SIG-M5 treated with dmso at 0.1 percent for 504 hours (cell line): ENCODE data around the gene TGM2.

Source experiments
- DNase-seq: peaks from one replicate; lab custom pipeline; 2025; ENCODE audit not compliant: unreplicated experiment; lab: John Stamatoyannopoulos, UW

TGM2 gene

GRCh38 chr20:38134427-38135270, 30.4 kb downstream of the TGM2 start:
- no peak for DNase-seq

- no peak for DNase-seq
Observed at GRCh38 chr20:38133680-38134426, 31.2 kb downstream of the TGM2 start.

GRCh38 chr20:38132910-38133501, 32.1 kb downstream of the TGM2 start:
- DNase-seq = no peak

- DNase-seq = no peak
Observed at GRCh38 chr20:38132156-38132909, 32.7 kb downstream of the TGM2 start.

GRCh38 chr20:38131588-38132121, 33.4 kb downstream of the TGM2 start:
- DNase-seq = no peak

- no peak for DNase-seq
Observed at GRCh38 chr20:38130687-38131587, 34.1 kb downstream of the TGM2 start.

DNA sequence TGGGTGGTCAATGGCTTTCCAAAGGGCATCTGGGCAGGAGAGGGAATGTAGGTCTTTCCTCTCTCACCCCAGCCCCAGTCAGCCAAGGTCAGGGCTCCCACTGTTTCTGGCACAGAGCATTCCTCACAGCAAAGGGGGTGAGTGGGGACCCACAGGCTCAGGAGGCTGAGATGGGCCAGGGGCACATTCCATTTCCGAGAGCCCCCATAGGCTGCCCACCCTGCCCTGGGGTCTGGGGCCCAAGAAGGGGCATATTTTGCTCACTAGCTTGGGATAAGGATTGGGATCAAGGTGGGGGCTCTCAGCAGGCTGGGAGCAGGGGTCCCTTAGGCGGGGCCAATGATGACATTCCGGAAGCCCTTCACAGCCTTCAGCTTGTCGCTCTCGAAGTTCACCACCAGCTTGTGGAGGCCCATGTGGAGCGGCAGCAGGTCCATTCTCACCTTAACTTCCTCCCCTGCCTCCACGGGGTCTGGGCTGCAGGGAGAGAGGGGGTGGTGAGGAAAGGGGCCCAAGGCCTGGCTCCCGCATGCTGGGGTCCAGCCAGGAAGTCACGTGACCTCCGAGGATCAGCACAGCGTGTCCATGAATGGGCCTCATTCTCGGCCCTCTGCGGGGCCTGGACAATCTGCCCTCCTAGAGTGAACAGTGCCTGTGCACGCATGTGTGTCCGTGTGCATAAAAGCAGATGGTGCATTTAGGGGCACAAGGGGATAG, 35.0 kb downstream of the TGM2 start:
- DNase-seq = no peak

- DNase-seq = no peak
Observed at GRCh38 chr20:38129248-38129865, 35.7 kb downstream of the TGM2 start.

- no peak for DNase-seq
Observed at GRCh38 chr20:38128691-38129090, 36.4 kb downstream of the TGM2 start.

DNA sequence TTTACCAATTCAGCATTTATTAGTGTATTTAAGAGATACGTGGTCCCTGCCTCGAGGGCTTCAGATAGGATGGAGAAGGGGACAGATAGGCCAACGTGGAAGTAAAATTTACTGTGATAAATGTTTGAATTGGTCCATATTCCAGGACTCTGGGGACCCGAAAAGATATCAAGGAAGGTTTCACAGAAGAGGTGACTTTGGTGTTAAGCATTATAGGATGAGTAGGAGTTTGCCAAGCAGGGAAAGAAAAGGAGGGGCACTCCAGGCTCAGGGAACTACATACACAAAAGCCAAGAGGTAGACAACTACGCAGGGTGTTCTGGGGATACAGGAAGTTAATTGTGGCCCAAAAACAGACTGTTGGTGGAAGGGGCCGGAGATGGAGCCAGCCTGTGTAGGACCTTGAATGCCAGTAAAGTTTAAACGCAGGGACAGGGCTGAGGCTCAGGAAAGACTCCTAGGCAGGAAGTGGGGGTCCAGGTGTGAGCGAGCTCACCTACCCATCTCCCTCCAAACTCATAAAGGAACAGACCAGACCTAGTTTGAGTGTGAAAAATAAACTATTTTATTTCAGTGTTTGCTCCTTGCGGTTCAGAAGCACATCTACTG, 37.0 kb downstream of the TGM2 start:
- no peak for DNase-seq

DNA sequence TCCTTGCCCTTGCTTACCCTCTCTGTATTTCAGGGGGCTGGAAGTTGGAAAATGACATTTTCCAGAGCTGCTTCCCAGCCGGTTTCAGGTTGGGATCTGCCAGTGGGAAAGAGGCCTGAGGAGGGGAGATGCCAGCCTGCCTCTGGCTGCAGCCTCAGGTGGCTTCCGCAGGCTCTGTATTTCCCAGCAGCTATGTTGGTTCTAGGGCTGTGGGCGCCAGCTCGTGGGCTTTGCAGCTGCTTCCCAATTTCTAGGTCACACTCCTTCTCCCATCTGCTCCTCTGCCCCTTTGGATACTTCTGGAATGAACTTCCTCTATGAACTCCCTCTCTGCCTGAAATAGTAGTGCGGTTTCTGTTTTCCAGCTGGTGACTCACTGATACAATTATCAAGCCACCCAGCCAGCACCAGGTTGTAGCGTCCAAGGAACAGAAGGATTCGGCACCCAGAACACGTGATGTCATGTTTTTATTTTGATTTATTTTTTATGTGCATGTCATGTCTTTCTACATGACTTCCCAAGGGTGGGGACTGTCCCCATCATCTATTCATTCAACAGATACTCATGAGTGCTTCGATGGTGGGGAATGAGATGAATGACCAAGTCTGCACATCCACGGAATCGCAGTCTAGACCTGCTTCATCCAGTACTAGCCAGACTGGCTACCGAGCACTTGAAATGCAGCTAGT, 38.0 kb downstream of the TGM2 start:
- DNase-seq = no peak

- DNase-seq = no peak
Observed at GRCh38 chr20:38126146-38126921, 38.7 kb downstream of the TGM2 start.

- no peak for DNase-seq
Observed at GRCh38 chr20:38125157-38126056, 39.7 kb downstream of the TGM2 start.

DNA sequence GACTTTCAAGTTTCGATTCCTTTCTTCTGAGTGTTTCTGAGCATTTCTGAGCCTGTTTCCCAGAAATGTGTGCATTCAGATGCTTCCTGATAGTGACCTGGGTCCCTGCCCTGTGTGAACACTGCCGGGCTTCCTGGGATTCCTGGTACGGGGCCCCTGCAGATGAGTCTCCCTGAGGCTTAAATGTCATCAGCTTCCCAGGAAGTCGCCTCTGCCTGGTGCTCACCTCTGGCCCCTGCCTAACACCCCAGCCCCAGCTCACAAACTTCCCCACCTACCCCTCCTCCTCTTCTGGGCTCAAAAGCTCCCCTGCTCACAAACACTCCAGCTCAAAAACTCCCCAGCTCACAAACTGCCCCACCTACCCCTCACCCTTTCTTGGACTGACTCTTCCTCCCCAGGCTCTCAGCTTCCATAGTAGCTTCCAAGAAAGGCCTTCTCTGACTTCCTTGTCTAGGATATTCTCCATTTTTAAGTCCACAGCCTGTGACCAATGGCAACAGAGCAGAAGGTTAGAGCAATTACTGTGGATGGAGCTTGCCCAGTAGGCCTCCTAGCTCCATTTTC, 42.0 kb downstream of the TGM2 start:
- no peak for DNase-seq

DNA sequence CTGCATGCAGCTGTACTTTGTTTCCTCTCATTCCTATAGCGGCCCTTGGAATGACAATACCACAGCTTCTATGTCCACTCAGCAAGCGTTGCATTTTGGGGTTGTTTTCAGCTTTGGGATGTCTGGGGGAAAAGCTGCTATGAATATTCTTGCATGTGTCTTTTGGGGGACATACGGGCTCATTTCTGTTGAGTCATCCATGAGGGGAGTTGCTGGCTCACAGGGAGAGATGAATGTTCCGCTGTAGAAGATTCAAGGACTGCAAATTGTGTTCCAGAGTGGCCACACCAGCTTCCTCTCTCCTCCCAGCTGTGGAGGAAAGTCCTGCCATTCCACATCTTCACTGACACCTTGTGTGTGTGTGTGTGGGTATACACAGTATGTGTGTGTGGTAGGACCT, 43.3 kb downstream of the TGM2 start:
- DNase-seq = no peak

DNA sequence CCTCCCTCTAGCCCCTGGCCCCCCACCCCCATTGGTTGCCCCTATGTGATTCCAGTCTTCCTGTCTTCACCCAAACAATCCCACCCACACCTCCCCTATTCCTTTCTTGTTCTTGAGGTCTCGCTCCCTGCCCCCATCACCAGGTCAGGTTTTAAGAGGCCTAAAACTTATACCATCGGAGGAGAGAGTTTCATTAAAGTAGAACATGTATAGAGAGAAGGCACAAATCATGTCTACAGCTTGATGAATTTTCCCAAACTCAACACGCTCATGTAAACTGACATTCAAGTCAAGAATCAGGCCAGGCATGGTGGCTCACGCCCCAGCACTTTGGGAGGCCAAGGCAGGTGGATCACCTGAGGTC, 44.5 kb downstream of the TGM2 start:
- no peak for DNase-seq
